ENCODE data around the gene ACSM2A. TPM values are rescaled to one million over a fixed set of nuclear protein-coding genes. Genes with fewer than 3 reads are reported as not detected.
"Not testable (repeated sequence)": the region's sequence is repeated elsewhere in the genome, so short reads cannot be mapped to it uniquely, and the experiment has no call there.

ACSM2A gene
- total RNA-seq, 1 experiment from 2014 or later, result not detected

DNA sequence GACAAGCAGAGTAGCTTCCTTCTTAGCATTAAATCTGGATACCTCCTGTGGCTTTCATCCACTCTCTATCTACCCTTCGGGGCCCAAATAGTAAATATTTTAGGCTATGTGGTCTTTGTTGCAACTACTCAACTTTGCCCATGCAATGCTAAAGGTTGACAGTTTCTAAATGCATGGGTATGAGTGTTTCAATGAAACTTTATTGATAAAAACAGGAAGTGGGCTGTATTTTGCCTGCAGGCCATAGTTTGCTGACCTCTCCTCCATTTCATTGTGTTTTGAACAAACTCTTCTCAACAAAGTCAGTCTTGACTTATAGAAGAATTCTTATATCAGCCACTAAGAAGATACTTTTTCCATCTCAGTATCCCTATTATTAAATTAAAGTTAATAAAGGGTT is 34.1 kb downstream of the ACSM2A start:
- Histone ChIP-seq H3K36me3 (no peaks in the 10 kb centered on the region), H3K4me1 (no peaks in the 10 kb centered on the region), H3K9me3 (replicated peaks) (no peaks in the 10 kb centered on the region), H3K27me3 (no peaks in the 10 kb centered on the region), H3K4me3 (no peak overlapping the region), H3K27ac (no peak overlapping the region)
- DNase-seq, result no peak

DNA sequence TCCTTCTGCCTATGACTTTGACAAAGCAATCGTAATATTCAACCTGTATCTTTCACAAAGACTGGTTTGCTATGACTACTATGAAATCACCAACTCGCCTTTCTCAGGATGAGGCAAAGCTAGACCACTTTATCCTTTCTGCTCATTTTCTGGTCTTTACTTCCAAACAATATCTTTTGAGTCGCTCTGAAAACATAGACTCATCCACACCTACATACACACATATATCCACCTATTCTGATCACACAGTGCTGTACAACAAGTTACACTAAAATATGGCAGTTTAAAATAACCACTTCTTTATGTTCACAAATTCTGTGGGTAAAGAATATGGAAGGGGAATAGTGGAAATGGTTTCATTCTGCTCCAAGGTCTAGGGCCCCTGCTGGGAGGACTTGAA is 39.7 kb downstream of the ACSM2A start:
- H3K27ac ChIP-seq; H3K4me1 ChIP-seq; DNase-seq; H3K27me3 ChIP-seq; H3K9me3 ChIP-seq (replicated peaks); H3K4me3 ChIP-seq; H3K36me3 ChIP-seq: not testable (repeated sequence)

GRCh38 chr16:20491448-20491847 is 40.1 kb downstream of the ACSM2A start:
- not testable (repeated sequence) for DNase-seq; H3K9me3 ChIP-seq (replicated peaks); H3K27ac ChIP-seq; H3K27me3 ChIP-seq; H3K36me3 ChIP-seq; H3K4me3 ChIP-seq; H3K4me1 ChIP-seq

- Histone ChIP-seq H3K4me1 (no peaks in the 10 kb centered on the region), H3K27ac (no peak overlapping the region), H3K4me3 (no peak overlapping the region), H3K36me3 (no peaks in the 10 kb centered on the region), H3K27me3 (no peaks in the 10 kb centered on the region), H3K9me3 (replicated peaks) (no peaks in the 10 kb centered on the region)
- DNase-seq, result no peak
Observed at GRCh38 chr16:20504418-20504817, 53.1 kb downstream of the ACSM2A start.

GRCh38 chr16:20507280-20507679 is 56.0 kb downstream of the ACSM2A start:
- H3K27me3 ChIP-seq, result no peaks in the 10 kb centered on the region
- H3K9me3 ChIP-seq (replicated peaks), result no peaks in the 10 kb centered on the region
- H3K27ac ChIP-seq, result no peak overlapping the region
- H3K36me3 ChIP-seq, result no peaks in the 10 kb centered on the region
- no peaks in the 10 kb centered on the region for H3K4me1 ChIP-seq
- H3K4me3 ChIP-seq, result no peak overlapping the region
- DNase-seq, result no peak

DNA sequence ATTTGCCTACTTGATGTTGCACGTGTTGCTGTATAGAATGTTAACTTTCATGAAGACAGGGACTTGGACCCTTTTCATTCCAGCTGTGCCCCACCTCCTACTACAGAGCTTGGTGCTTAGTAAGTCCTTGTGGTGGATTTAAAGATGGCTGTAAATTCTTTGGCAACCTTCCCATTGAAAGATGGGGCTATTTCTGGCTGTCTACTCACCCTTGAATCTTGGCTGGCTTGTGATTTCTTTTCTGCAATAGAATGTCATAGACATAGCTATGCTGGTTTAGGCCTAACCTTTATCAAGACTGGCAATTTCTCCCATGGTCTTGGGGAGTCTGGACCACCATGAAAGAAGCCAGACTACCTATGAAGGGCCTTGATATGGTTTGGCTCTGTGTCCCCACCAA is 59.0 kb downstream of the ACSM2A start:
- peak in 1 of 2 experiments; percentile 2 for DNase-seq
- H3K9me3 ChIP-seq (replicated peaks), result no peaks in the 10 kb centered on the region
- no peak overlapping the region for H3K27ac ChIP-seq
- H3K4me1 ChIP-seq, result no peaks in the 10 kb centered on the region
- H3K27me3 ChIP-seq, result no peaks in the 10 kb centered on the region
- no peak overlapping the region for H3K4me3 ChIP-seq
- no peaks in the 10 kb centered on the region for H3K36me3 ChIP-seq

DNA sequence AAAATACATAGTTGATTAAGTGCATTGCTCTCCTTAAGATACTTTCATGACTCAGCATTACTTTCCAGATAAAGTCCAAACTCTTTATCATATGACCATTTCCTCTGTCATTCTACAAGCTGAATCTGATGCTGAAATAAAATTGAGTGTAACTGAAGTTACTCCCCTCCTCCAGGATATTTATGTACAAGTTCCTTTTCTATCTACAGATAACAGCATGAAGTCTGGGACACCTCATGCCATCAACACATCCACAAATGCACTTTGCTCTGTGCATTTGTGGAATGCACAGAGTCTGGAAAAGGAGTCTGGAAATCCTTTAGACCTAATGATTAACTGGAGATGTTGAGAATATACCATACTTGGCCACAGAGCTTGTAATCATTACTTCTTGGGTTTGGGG is 64.4 kb downstream of the ACSM2A start:
- no peaks in the 10 kb centered on the region for H3K27me3 ChIP-seq
- H3K9me3 ChIP-seq (replicated peaks), result no peaks in the 10 kb centered on the region
- no peak overlapping the region for H3K27ac ChIP-seq
- H3K4me3 ChIP-seq, result no peak overlapping the region
- DNase-seq, result no peak
- H3K4me1 ChIP-seq, result no peaks in the 10 kb centered on the region
- H3K36me3 ChIP-seq, result no peaks in the 10 kb centered on the region

DNA sequence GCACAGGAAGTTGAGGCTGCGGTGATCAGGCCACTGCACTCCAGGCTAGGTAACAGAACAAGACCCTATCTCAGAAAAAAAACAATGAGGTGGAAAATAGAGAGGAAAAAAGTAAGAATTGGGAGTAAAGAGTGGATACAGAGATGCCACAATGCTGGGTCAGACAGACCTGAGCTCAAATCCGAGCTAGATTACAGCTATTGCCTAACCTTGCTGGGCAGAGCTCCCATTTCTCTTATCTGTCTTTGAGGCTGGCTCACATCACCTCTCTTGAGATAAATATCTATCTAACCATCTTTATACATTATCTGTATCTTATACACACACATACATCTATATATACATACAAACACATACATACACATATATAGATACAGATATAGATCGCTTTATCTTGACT is 65.8 kb downstream of the ACSM2A start:
- Histone ChIP-seq H3K4me1 (no peaks in the 10 kb centered on the region), H3K4me3 (no peak overlapping the region), H3K27me3 (no peaks in the 10 kb centered on the region), H3K36me3 (no peaks in the 10 kb centered on the region), H3K27ac (no peak overlapping the region), H3K9me3 (replicated peaks) (no peaks in the 10 kb centered on the region)
- no peak for DNase-seq

GRCh38 chr16:20519231-20519630 is 67.9 kb downstream of the ACSM2A start:
- DNase-seq, result no peak
- Histone ChIP-seq H3K4me3 (no peak overlapping the region), H3K36me3 (no peaks in the 10 kb centered on the region), H3K4me1 (no peaks in the 10 kb centered on the region), H3K27ac (no peak overlapping the region), H3K27me3 (no peaks in the 10 kb centered on the region), H3K9me3 (replicated peaks) (no peaks in the 10 kb centered on the region)

GRCh38 chr16:20520103-20520502 is 68.8 kb downstream of the ACSM2A start:
- H3K4me1 ChIP-seq, result no peaks in the 10 kb centered on the region
- H3K4me3 ChIP-seq, result no peak overlapping the region
- H3K36me3 ChIP-seq, result no peaks in the 10 kb centered on the region
- H3K27me3 ChIP-seq, result no peaks in the 10 kb centered on the region
- H3K27ac ChIP-seq, result no peak overlapping the region
- no peaks in the 10 kb centered on the region for H3K9me3 ChIP-seq (replicated peaks)
- no peak for DNase-seq

DNA sequence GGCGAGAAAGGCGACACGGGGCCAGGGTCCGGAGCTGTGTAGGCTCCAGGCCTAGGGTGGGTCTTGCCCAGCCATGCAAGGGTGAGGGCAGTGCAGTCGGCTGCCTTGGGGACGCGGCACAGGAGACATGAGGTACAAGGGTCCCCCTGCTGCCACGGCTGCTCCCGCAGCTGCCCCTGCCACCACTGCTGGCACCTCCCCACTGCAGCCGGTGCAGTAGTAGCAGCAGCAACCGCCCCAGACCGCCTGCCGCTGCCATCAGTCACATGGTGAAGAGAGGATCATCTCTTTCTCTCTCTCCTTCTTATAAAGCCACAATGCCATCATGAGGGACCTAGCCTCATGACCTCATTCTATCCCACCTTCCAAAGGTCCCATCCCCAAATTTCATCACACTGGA is 80.5 kb downstream of the ACSM2A start:
- not testable (repeated sequence) for H3K9me3 ChIP-seq (replicated peaks); DNase-seq; H3K36me3 ChIP-seq; H3K4me3 ChIP-seq; H3K27me3 ChIP-seq; H3K4me1 ChIP-seq; H3K27ac ChIP-seq

DNA sequence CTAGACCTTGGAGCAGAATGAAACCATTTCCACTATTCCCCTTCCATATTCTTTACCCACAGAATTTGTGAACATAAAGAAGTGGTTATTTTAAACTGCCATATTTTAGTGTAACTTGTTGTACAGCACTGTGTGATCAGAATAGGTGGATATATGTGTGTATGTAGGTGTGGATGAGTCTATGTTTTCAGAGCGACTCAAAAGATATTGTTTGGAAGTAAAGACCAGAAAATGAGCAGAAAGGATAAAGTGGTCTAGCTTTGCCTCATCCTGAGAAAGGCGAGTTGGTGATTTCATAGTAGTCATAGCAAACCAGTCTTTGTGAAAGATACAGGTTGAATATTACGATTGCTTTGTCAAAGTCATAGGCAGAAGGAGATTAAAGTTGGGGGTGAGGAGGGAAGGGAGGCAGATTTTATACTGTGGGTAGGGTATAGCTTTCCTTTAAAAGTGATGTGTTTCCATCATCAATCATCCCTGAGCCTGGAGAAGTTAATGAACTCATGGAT is 81.0 kb downstream of the ACSM2A start:
- not testable (repeated sequence) for H3K9me3 ChIP-seq (replicated peaks); H3K27me3 ChIP-seq; DNase-seq; H3K36me3 ChIP-seq; H3K27ac ChIP-seq; H3K4me3 ChIP-seq; H3K4me1 ChIP-seq

- H3K9me3 ChIP-seq (replicated peaks); DNase-seq; H3K4me3 ChIP-seq; H3K27ac ChIP-seq; H3K4me1 ChIP-seq; H3K27me3 ChIP-seq; H3K36me3 ChIP-seq: not testable (repeated sequence)
Observed at GRCh38 chr16:20536669-20537068, 85.3 kb downstream of the ACSM2A start.

Other genes with a start within 250 kb of the ACSM2A start
- not detected in 2 replicates for gene GP2, start 124.0 kb upstream of the ACSM2A start, total RNA-seq (2014; rRNA removed; shearing (Covaris generic))
- not detected in 2 replicates for gene UMOD, start 98.8 kb upstream of the ACSM2A start, total RNA-seq (2014; rRNA removed; shearing (Covaris generic))
- gene PDILT, start 46.8 kb upstream of the ACSM2A start, total RNA-seq (2014; rRNA removed; shearing (Covaris generic)), result not detected in 2 replicates
- gene ACSM5, start 42.0 kb upstream of the ACSM2A start, total RNA-seq (2014; rRNA removed; shearing (Covaris generic)), result 0.53 TPM in 1 of 2 replicates, not detected in the other
- gene ACSM2B, start 124.8 kb downstream of the ACSM2A start, total RNA-seq (2014; rRNA removed; shearing (Covaris generic)), result not detected in 2 replicates
- gene ACSM1, start 246.2 kb downstream of the ACSM2A start, total RNA-seq (2014; rRNA removed; shearing (Covaris generic)), result 0.08 and 0.14 TPM in 2 replicates

Data from SJCRH30 (cell line).